Activated CD8-positive, alpha-beta T cell treated with anti-CD3 and anti-CD28 coated beads for 36 hours (primary cell): ENCODE results near the gene FASTKD2. TPM values are rescaled to one million over a fixed set of nuclear protein-coding genes. Genes with fewer than 3 reads are reported as not detected.
A peak's percentile ranks its signal among the peaks of the same experiment; 100 is the strongest.

ENCODE experiments used
- ATAC-seq: fragments of 200-7000 bp; cut with Tn5 transposase; one replicate; pipeline ENCODE4 v1.10.0; 2021; ENCODE audit warnings: mild to moderate bottlenecking, moderate library complexity
- CTCF ChIA-PET: fragments of 350-600 bp; sonication (Branson Sonifier 250); formaldehyde crosslinking; loops from one replicate; lab custom pipeline; 2021; ENCODE audit warnings: antibody characterized with exemption; lab: Charles Lee
- POLR2A ChIA-PET: fragments of 350-600 bp; sonication (Branson Sonifier 250); formaldehyde crosslinking; loops from one replicate; lab custom pipeline; 2021; ENCODE audit warnings: antibody characterized with exemption; lab: Charles Lee
- DNase-seq: peaks from one replicate; pipeline ENCODE4 v3.0.0-alpha.2; 2020
- H3K27ac Mint-ChIP-seq: one replicate; pipeline ENCODE4 v1.8.0; 2021; ENCODE audit warnings: mild to moderate bottlenecking, mixed read lengths
- H3K27me3 Mint-ChIP-seq: one replicate; pipeline ENCODE4 v1.8.0; 2021; ENCODE audit warnings: mixed read lengths
- H3K36me3 Mint-ChIP-seq: one replicate; pipeline ENCODE4 v1.8.0; 2021; ENCODE audit warnings: low read depth, mixed read lengths
- H3K4me1 Mint-ChIP-seq: one replicate; pipeline ENCODE4 v1.8.0; 2021; ENCODE audit warnings: low read depth, mixed read lengths
- H3K4me3 Mint-ChIP-seq: one replicate; pipeline ENCODE4 v1.8.0; 2021; ENCODE audit warnings: mild to moderate bottlenecking, moderate library complexity, mixed read lengths
- H3K9me3 Mint-ChIP-seq: one replicate; pipeline ENCODE4 v1.8.0; 2021; ENCODE audit warnings: mixed read lengths
- intact Hi-C: fragments of 100-400 bp; cut with micrococcal nuclease; formaldehyde crosslinking; loops from one replicate; pipeline ENCODE4 v1.10.0; 2022
- total RNA-seq, 2 experiments: library from RNA; stranded (reverse); gene quantifications; one replicate each; pipeline ENCODE4 v1.2.3, GENCODE V29; 2021
- TF ChIP-seq, protein P1 (sequence below): fragments of 200-600 bp; IDR thresholded peaks from one replicate; pipeline ENCODE4 v1.8.0; 2022; ENCODE audit warnings: antibody characterized with exemption, mild to moderate bottlenecking

The FASTKD2 gene
- total RNA-seq, 2 experiments from 2014 or later: 32.8 to 33.7 TPM

- H3K27ac Mint-ChIP-seq: no peak overlapping the region
- H3K27me3 Mint-ChIP-seq: peaks cover 16% of the 10 kb centered on the region
- intact Hi-C loops: no loop called here
- peaks cover 6% of the 10 kb centered on the region for H3K4me1 Mint-ChIP-seq
- no peak for DNase-seq
- POLR2A ChIA-PET: no interaction called here
- CTCF ChIA-PET: no interaction called here
- no peak overlapping the region for H3K4me3 Mint-ChIP-seq
- no peaks in the 10 kb centered on the region for H3K36me3 Mint-ChIP-seq
- no peak for ATAC-seq
- TF ChIP-seq, protein P1, sequence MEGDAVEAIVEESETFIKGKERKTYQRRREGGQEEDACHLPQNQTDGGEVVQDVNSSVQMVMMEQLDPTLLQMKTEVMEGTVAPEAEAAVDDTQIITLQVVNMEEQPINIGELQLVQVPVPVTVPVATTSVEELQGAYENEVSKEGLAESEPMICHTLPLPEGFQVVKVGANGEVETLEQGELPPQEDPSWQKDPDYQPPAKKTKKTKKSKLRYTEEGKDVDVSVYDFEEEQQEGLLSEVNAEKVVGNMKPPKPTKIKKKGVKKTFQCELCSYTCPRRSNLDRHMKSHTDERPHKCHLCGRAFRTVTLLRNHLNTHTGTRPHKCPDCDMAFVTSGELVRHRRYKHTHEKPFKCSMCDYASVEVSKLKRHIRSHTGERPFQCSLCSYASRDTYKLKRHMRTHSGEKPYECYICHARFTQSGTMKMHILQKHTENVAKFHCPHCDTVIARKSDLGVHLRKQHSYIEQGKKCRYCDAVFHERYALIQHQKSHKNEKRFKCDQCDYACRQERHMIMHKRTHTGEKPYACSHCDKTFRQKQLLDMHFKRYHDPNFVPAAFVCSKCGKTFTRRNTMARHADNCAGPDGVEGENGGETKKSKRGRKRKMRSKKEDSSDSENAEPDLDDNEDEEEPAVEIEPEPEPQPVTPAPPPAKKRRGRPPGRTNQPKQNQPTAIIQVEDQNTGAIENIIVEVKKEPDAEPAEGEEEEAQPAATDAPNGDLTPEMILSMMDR: no peak
- H3K9me3 Mint-ChIP-seq: no peaks in the 10 kb centered on the region
These were observed 26.1 kb upstream of the FASTKD2 start for GRCh38 chr2:206739271-206739670.

DNA sequence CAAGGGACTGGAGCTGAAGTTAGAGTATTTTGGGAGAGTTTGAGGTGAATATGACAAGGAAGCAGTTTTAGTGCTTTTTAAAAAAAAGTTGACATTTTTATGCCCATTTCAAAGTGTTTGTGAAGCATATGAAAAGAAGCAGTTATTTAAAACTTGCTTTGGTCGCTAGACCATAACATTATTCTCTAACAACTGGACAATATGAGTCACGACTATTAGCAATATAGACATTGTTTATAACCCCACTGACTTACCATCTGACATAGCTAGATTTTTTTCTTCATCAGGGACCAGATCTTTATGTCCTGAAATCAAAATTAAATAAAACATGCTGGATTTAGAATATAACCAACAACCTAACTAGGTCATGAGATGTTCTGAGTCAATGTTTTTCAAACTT, 24.6 kb upstream of the FASTKD2 start:
- H3K9me3 Mint-ChIP-seq: no peaks in the 10 kb centered on the region
- ATAC-seq (no peak), DNase-seq (no peak)
- no peak overlapping the region for H3K4me3 Mint-ChIP-seq
- intact Hi-C loops: no loop called here
- H3K27ac Mint-ChIP-seq: no peak overlapping the region
- TF ChIP-seq, protein P1: no peak
- ChIA-PET POLR2A (no interaction called here), CTCF (no interaction called here)
- H3K27me3 Mint-ChIP-seq: peaks cover 18% of the 10 kb centered on the region
- H3K4me1 Mint-ChIP-seq: peaks cover 6% of the 10 kb centered on the region
- H3K36me3 Mint-ChIP-seq: no peaks in the 10 kb centered on the region

DNA sequence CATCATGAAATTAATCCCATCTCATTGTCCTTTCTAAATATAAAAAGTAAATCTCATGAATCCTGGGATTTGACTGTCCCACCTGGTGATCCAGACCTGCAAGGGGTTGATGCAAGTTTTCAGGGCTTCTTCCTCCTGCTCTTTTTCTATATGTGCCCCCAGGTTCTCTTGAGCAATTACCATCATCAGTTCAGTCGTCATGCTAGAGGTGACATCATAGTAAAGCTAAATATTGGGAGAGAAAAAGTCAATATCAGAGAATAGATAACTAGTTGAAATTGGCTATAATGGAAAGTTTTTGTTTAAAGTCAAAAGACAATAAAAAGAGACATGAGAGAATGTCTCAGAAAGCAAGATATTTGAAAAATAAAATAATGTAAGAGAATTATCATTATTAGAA, 8.6 kb upstream of the FASTKD2 start:
- intact Hi-C loops: no loop called here
- Mint-ChIP-seq H3K27me3 (peaks cover 19% of the 10 kb centered on the region), H3K36me3 (no peaks in the 10 kb centered on the region), H3K4me3 (no peak overlapping the region), H3K27ac (no peak overlapping the region), H3K9me3 (no peaks in the 10 kb centered on the region), H3K4me1 (no peaks in the 10 kb centered on the region)
- DNase-seq (no peak), ATAC-seq (no peak)
- TF ChIP-seq, protein P1: no peak
- ChIA-PET CTCF (interaction anchor here (1.1 kb wide), 1 partner anchor 12 kb away, joined by 3 read pairs; no protein-coding TSS in a partner anchor), POLR2A (no interaction called here)

GRCh38 chr2:206764673-206765241, 649 bp upstream of the FASTKD2 start:
- peak overlapping the region; percentile 98 for H3K27ac Mint-ChIP-seq
- TF ChIP-seq, protein P1: no peak
- intact Hi-C loops: no loop called here
- DNase-seq (no peak), ATAC-seq (no peak)
- peak overlapping the region; percentile 91 for H3K4me3 Mint-ChIP-seq
- POLR2A ChIA-PET: interaction anchor here (0.8 to 1.6 kb wide), 6 partner anchors 11 to 766 kb away, joined by 3 to 6 read pairs (median 4); no protein-coding TSS in a partner anchor
- CTCF ChIA-PET: interaction anchor here (0.6 to 2.5 kb wide), 4 partner anchors 16 to 486 kb away, joined by 3 to 14 read pairs (median 3); no protein-coding TSS in a partner anchor
- H3K36me3 Mint-ChIP-seq: peaks cover 23% of the 10 kb centered on the region
- H3K4me1 Mint-ChIP-seq: peaks cover 33% of the 10 kb centered on the region
- H3K9me3 Mint-ChIP-seq: no peaks in the 10 kb centered on the region
- H3K27me3 Mint-ChIP-seq: peaks cover 1% of the 10 kb centered on the region
